ENCODE measurements around the gene TOMM7. TPM values are rescaled to one million over a fixed set of nuclear protein-coding genes. Genes with fewer than 3 reads are reported as not detected.

The TOMM7 gene
- total and polyA plus RNA-seq, 9 of the 15 experiments (the other 6 are each of a cell fraction or from before 2014, with no cell fraction given): 283 to 1,717 (median 638) TPM

DNA sequence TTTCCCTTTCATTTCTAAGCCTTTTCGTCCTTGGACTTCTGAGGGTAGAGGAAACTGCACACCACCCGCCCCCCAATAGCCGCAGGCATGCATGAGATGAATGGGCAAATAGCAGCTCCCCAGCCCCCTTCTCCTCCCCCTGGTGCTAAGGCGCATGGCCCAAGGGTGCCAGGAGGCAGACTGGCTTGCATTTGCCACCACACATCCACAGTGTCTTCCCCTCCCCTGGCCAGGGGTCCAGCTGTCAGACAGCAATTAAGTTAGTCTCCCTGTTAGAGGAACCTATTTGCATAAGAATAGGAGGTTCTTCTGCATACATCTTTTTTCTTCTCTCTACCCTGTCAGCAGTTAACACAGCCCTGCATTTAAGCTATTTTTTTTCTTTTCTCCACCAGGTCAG is 20.2 kb downstream of the TOMM7 start (continued):
- TF ChIP-seq ZBTB33 (CRISPR knock-in tag; IDR thresholded peaks at IDR 0.05): no peak
- no peak for TF ChIP-seq GMEB1 (CRISPR knock-in tag; IDR thresholded peaks at IDR 0.05)

DNA sequence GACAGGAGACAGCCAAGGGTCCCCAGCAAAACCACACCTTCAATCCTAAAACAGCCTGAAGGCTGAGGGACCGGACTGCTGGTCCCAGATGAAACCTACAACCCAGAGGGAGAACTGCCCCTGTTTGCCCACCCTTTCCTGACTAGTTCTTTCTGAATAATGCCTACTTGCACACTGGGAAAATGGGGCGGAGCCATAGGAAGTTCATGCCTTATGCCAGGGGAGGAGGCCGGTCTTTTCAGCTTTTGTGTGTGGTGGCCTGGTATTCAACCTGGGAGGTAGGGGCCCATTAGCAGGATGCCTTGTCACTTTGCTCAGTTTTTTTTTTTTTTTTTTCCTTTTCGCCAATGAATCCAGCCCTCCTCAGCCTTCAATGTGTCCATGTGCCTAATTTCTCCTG is 20.7 kb downstream of the TOMM7 start:
- POLR2A ChIA-PET: interaction anchor here (0.7 kb wide), 1 partner anchor 37 kb away, joined by 3 read pairs; no protein-coding TSS in a partner anchor
- in situ Hi-C loops (cut with MboI): no loop called here
- no peak overlapping the region for H3K4me2 ChIP-seq (ENCODE audit: insufficient read depth, low read length)
- TF ChIP-seq CBX8 (IDR thresholded peaks at IDR 0.05; ENCODE audit: borderline replicate concordance, extremely low read depth, low read depth, low read length, poor library complexity, severe bottlenecking) (no peak), POLR2A (conservative IDR thresholded peaks at IDR 0.05) (no peak), ZNF644 (tag; IDR thresholded peaks at IDR 0.05; ENCODE audit: low read depth) (no peak), CGGBP1 (CRISPR knock-in tag; IDR thresholded peaks at IDR 0.05) (no peak), GTF2E2 (tag; IDR thresholded peaks at IDR 0.05) (no peak), ZNF592 (IDR thresholded peaks at IDR 0.05) (no peak)
- TF ChIP-seq, protein P1, sequence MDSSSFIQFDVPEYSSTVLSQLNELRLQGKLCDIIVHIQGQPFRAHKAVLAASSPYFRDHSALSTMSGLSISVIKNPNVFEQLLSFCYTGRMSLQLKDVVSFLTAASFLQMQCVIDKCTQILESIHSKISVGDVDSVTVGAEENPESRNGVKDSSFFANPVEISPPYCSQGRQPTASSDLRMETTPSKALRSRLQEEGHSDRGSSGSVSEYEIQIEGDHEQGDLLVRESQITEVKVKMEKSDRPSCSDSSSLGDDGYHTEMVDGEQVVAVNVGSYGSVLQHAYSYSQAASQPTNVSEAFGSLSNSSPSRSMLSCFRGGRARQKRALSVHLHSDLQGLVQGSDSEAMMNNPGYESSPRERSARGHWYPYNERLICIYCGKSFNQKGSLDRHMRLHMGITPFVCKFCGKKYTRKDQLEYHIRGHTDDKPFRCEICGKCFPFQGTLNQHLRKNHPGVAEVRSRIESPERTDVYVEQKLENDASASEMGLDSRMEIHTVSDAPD (CRISPR knock-in tag; IDR thresholded peaks at IDR 0.05): no peak

More for the DNA sequence above, 20.7 kb downstream of the TOMM7 start:
- 63% methylated on average over 3 of the region's 4 CpGs for WGBS (ENCODE audit: insufficient coverage, low coverage, missing lambda C conversion rate)
- H3K4me3 ChIP-seq: no peak overlapping the region
- H2AFZ ChIP-seq (ENCODE audit: low read depth, low read length): no peak overlapping the region
- no peaks in the 10 kb centered on the region for H3K9me1 ChIP-seq (ENCODE audit: control insufficient read depth, insufficient read depth, low read length)
- no peaks in the 10 kb centered on the region; the same call in 1 of the 2 replicates for H3K9me3 ChIP-seq (replicated peaks; ENCODE audit: control insufficient read depth, insufficient read depth, low read depth, low read length)
- no peaks in the 10 kb centered on the region for H3K36me3 ChIP-seq (ENCODE audit: control insufficient read depth, insufficient read depth, low read length)
- intact Hi-C loops (cut with micrococcal nuclease): no loop called here
- no peak overlapping the region for H3K27ac ChIP-seq (ENCODE audit: extremely low read depth, low read depth, low read length)
- H3K79me2 ChIP-seq (ENCODE audit: control insufficient read depth, insufficient read depth, low read length): no peaks in the 10 kb centered on the region
- no peaks in the 10 kb centered on the region for H3K27me3 ChIP-seq (ENCODE audit: control insufficient read depth in 2 of 2, insufficient read depth in 2 of 2, low read length in 2 of 2)
- H3K4me1 ChIP-seq (replicated peaks in 1 of 2; ENCODE audit: control insufficient read depth in 2 of 2, insufficient read depth in 2 of 2, low read length in 2 of 2): peaks cover 0 to 3% of the 10 kb centered on the region in 2 experiments; a peak in 2 of 5 replicates
- no TSS peak for BruUV-seq (replicated peaks)
- CTCF ChIA-PET (ENCODE audit: low intra/inter-chr PET ratio): interaction anchor here (0.6 kb wide), 1 partner anchor 240 kb away, joined by 3 read pairs; no protein-coding TSS in a partner anchor
- no peak for DNase-seq (ENCODE audit: extremely low read depth in 1 of 4, low spot score in 3 of 4)
- FAIRE-seq: no peak
- no peaks in the 10 kb centered on the region for H4K20me1 ChIP-seq (replicated peaks; ENCODE audit: control insufficient read depth, insufficient read depth, low read length)
- no peak overlapping the region for H3K9ac ChIP-seq (ENCODE audit: insufficient read depth in 1 of 2, low read depth in 2 of 2, low read length in 2 of 2)
- ATAC-seq: no peak

Data from K562 (cell line).